H1 (cell line): ENCODE results near the gene GBX1. TPM values are rescaled to one million over a fixed set of nuclear protein-coding genes. Genes with fewer than 3 reads are reported as not detected.

ENCODE experiments used
- CTCF ChIA-PET: fragments of 300-600 bp; sonication (Branson Sonifier 250); formaldehyde crosslinking; loops from one replicate; lab custom pipeline; 2021; ENCODE audit not compliant: partially characterized antibody; lab: Charles Lee
- POLR2A ChIA-PET: fragments of 300-600 bp; sonication (Branson Sonifier 250); formaldehyde crosslinking; loops from one replicate; lab custom pipeline; 2021; ENCODE audit warnings: inconsistent platforms; ENCODE audit not compliant: partially characterized antibody; lab: Charles Lee
- DNase-seq, 2 experiments: peaks; one replicate each; pipeline versions ENCODE4 v3.0.0 to v3.0.0-alpha.2; 2010 to 2022; ENCODE audit warnings: low spot score in 2 of 2, low read depth in 1 of 2, mixed read lengths in 1 of 2
- FAIRE-seq: peaks from 2 replicates; lab custom pipeline; 2011; peaks lifted over from hg19 to GRCh38; lab: Jason Lieb, UNC
- H2AFZ ChIP-seq: 2 replicates; pipeline ENCODE4 v1.8.1; 2012; ENCODE audit warnings: low read length, inconsistent platforms
- H2AK5ac ChIP-seq: 2 replicates; pipeline ENCODE4 v1.6.1; 2013; ENCODE audit warnings: low read depth, low read length
- H2BK120ac ChIP-seq: replicated peaks from 2 replicates; pipeline ENCODE3; 2013; ENCODE audit warnings: low read depth, low read length, inconsistent platforms
- H2BK12ac ChIP-seq: 2 replicates; pipeline ENCODE4 v1.6.1; 2013; ENCODE audit warnings: low read depth, low read length
- H2BK15ac ChIP-seq: 2 replicates; pipeline ENCODE4 v1.6.1; 2013; ENCODE audit warnings: low read length
- H2BK20ac ChIP-seq: 2 replicates; pipeline ENCODE4 v1.6.1; 2013; ENCODE audit warnings: low read length
- H2BK5ac ChIP-seq: 2 replicates; pipeline ENCODE4 v1.6.1; 2013; ENCODE audit warnings: low read depth, low read length
- H3K14ac ChIP-seq: 2 replicates; pipeline ENCODE4 v1.6.1; 2013; ENCODE audit warnings: inconsistent platforms; ENCODE audit not compliant: insufficient read length
- H3K18ac ChIP-seq: 2 replicates; pipeline ENCODE4 v1.6.1; 2013; ENCODE audit warnings: low read length; ENCODE audit errors: extremely low read depth
- H3K23ac ChIP-seq: 2 replicates; pipeline ENCODE4 v1.6.1; 2013; ENCODE audit warnings: inconsistent platforms; ENCODE audit not compliant: insufficient read length
- H3K23me2 ChIP-seq: 2 replicates; pipeline ENCODE4 v1.6.1; 2013; ENCODE audit warnings: low read depth, low read length
- H3K27ac ChIP-seq: 2 replicates; pipeline ENCODE4 v1.6.1; 2011; ENCODE audit warnings: low read depth, low read length, inconsistent platforms
- H3K27me3 ChIP-seq, 4 experiments: replicated peaks in 1 of 4; 1 replicate in 1 of 4; 2 replicates in 3 of 4; pipeline versions ENCODE4 v1.6.1 to v1.8.1; 2011 to 2013; ENCODE audit warnings: low read length in 3 of 4, mild to moderate bottlenecking in 3 of 4, inconsistent platforms in 2 of 4, mixed read lengths in 2 of 4, moderate library complexity in 1 of 4; ENCODE audit not compliant: control insufficient read depth in 3 of 4, insufficient read depth in 3 of 4; ENCODE audit errors: extremely low read depth in 1 of 4
- H3K36me3 ChIP-seq, 4 experiments: 2 replicates each; pipeline versions ENCODE4 v1.6.1 to v1.8.1; 2011 to 2013; ENCODE audit warnings: mild to moderate bottlenecking in 4 of 4, low read length in 3 of 4, moderate library complexity in 2 of 4, control low read depth in 1 of 4, inconsistent platforms in 1 of 4; ENCODE audit not compliant: insufficient read depth in 4 of 4, control insufficient read depth in 2 of 4
- H3K4ac ChIP-seq: replicated peaks from 2 replicates; pipeline ENCODE3; 2013; ENCODE audit warnings: low read length, low read depth, mixed read lengths, inconsistent platforms; ENCODE audit not compliant: insufficient read length
- H3K4me1 ChIP-seq, 4 experiments: replicated peaks in 1 of 4; 1 replicate in 1 of 4; 2 replicates in 3 of 4; pipeline versions ENCODE4 v1.6.1 to v1.8.1; 2011 to 2013; ENCODE audit warnings: low read length in 3 of 4, inconsistent platforms in 2 of 4, mixed read lengths in 1 of 4; ENCODE audit not compliant: insufficient read depth in 4 of 4, control insufficient read depth in 3 of 4
- H3K4me2 ChIP-seq, 2 experiments: 2 replicates each; pipeline versions ENCODE4 v1.6.1 to v1.8.1; 2011 to 2013; ENCODE audit warnings: low read depth in 2 of 2, low read length in 2 of 2, control low read depth in 1 of 2, inconsistent platforms in 1 of 2, mild to moderate bottlenecking in 1 of 2; ENCODE audit not compliant: insufficient read depth in 1 of 2
- H3K4me3 ChIP-seq, 4 experiments: fragments of 200-600, 300-600 bp in 1 of 4; sonication (generic), shearing (Covaris generic), sonication (Bioruptor Twin) in 1 of 4; 2 replicates each; pipeline versions ENCODE4 v1.5.1 to v1.8.1; 2011 to 2016; ENCODE audit warnings: low read length in 4 of 4, low read depth in 3 of 4, control low read depth in 2 of 4, inconsistent platforms in 2 of 4, mild to moderate bottlenecking in 2 of 4, mixed read lengths in 1 of 4, moderate library complexity in 1 of 4; ENCODE audit not compliant: insufficient read depth in 2 of 4; ENCODE audit errors: extremely low read depth in 1 of 4
- H3K56ac ChIP-seq: replicated peaks from 2 replicates; pipeline ENCODE3; 2013; ENCODE audit warnings: low read depth, mild to moderate bottlenecking, mixed read lengths, low read length, inconsistent platforms; ENCODE audit not compliant: insufficient read length
- H3K79me1 ChIP-seq: 2 replicates; pipeline ENCODE4 v1.6.1; 2013; ENCODE audit warnings: low read depth, low read length, control low read depth
- H3K79me2 ChIP-seq, 2 experiments: 2 replicates each; pipeline versions ENCODE4 v1.6.1 to v1.8.1; 2012 to 2013; ENCODE audit warnings: low read length in 2 of 2, mild to moderate bottlenecking in 2 of 2, inconsistent platforms in 1 of 2; ENCODE audit not compliant: insufficient read depth in 2 of 2, control insufficient read depth in 1 of 2
- H3K9ac ChIP-seq, 4 experiments: replicated peaks in 1 of 4; 1 replicate in 1 of 4; 2 replicates in 3 of 4; pipeline versions ENCODE4 v1.6.1 to v1.8.1; 2011 to 2013; ENCODE audit warnings: low read depth in 3 of 4, low read length in 3 of 4, control low read depth in 2 of 4, mild to moderate bottlenecking in 2 of 4, moderate library complexity in 2 of 4, inconsistent platforms in 1 of 4; ENCODE audit errors: extremely low read depth in 1 of 4
- H3K9me3 ChIP-seq, 2 experiments: 2 replicates each; pipeline versions ENCODE4 v1.6.1 to v1.8.1; 2012 to 2013; ENCODE audit warnings: mild to moderate bottlenecking in 2 of 2, moderate library complexity in 2 of 2, control low read depth in 1 of 2, inconsistent platforms in 1 of 2, low read depth in 1 of 2, low read length in 1 of 2, mixed read lengths in 1 of 2; ENCODE audit not compliant: insufficient read depth in 2 of 2
- H4K20me1 ChIP-seq, 2 experiments: replicated peaks in 1 of 2; 2 replicates each; pipeline versions ENCODE3 to v1.8.1; 2011 to 2013; ENCODE audit warnings: inconsistent platforms in 2 of 2, low read length in 2 of 2, mild to moderate bottlenecking in 1 of 2; ENCODE audit not compliant: insufficient read depth in 2 of 2, control insufficient read depth in 1 of 2
- H4K5ac ChIP-seq: 2 replicates; pipeline ENCODE4 v1.6.1; 2013; ENCODE audit warnings: low read length, low read depth, mixed read lengths, inconsistent platforms; ENCODE audit not compliant: insufficient read length
- H4K8ac ChIP-seq: 2 replicates; pipeline ENCODE4 v1.8.0; 2013; ENCODE audit warnings: mild to moderate bottlenecking, moderate library complexity, low read length, inconsistent platforms; ENCODE audit not compliant: insufficient read depth; ENCODE audit errors: extremely low read depth
- H4K91ac ChIP-seq: replicated peaks from 2 replicates; pipeline ENCODE3; 2013; ENCODE audit warnings: low read length, mixed read lengths, inconsistent platforms; ENCODE audit not compliant: insufficient read length
- ASH2L ChIP-seq: fragments of 200-600, 300-600 bp; sonication (generic); IDR thresholded peaks from one replicate; pipeline ENCODE4 v1.7.1; 2017; ENCODE audit warnings: low read length
- CTCF ChIP-seq, 3 experiments: IDR thresholded peaks; 1 replicate in 2 of 3; 2 replicates in 1 of 3; pipeline versions ENCODE4 v1.5.1 to v1.6.1; 2011; ENCODE audit warnings: low read length in 3 of 3, mild to moderate bottlenecking in 3 of 3, inconsistent platforms in 2 of 3, low read depth in 1 of 3, moderate library complexity in 1 of 3; ENCODE audit not compliant: insufficient read depth in 1 of 3; ENCODE audit errors: control extremely low read depth in 1 of 3
- EP300 ChIP-seq, 2 experiments: IDR thresholded peaks; 1 replicate in 1 of 2; 2 replicates in 1 of 2; pipeline ENCODE4 v1.6.1; 2011 to 2012; ENCODE audit warnings: low read depth in 2 of 2, low read length in 2 of 2, mild to moderate bottlenecking in 2 of 2, borderline replicate concordance in 1 of 2, inconsistent platforms in 1 of 2, moderate library complexity in 1 of 2
- EZH2 ChIP-seq: fragments of 200-600 bp; sonication (generic); IDR thresholded peaks from 2 replicates; pipeline ENCODE4 v1.7.1; 2012; ENCODE audit warnings: low read depth, mild to moderate bottlenecking, moderate library complexity, low read length, inconsistent platforms; ENCODE audit not compliant: severe bottlenecking
- NANOG ChIP-seq: IDR thresholded peaks from 2 replicates; pipeline ENCODE4 v1.6.1; 2011; ENCODE audit warnings: low read length, low read depth, mild to moderate bottlenecking, inconsistent platforms; ENCODE audit not compliant: insufficient read depth, poor library complexity, severe bottlenecking
- NRF1 ChIP-seq: IDR thresholded peaks from 2 replicates; pipeline ENCODE4 v1.6.1; 2011; ENCODE audit warnings: mild to moderate bottlenecking, low read depth, low read length, improper control_type of control experiment
- RFX5 ChIP-seq: IDR thresholded peaks from 2 replicates; pipeline ENCODE4 v1.6.1; 2011; ENCODE audit warnings: low read depth, low read length, improper control_type of control experiment, borderline replicate concordance
- SIN3A ChIP-seq, 2 experiments: IDR thresholded peaks in 1 of 2; conservative IDR thresholded peaks in 1 of 2; 2 replicates each; pipeline ENCODE4 v1.6.1; 2011 to 2012; ENCODE audit warnings: low read length in 2 of 2, improper control_type of control experiment in 1 of 2, low read depth in 1 of 2, mild to moderate bottlenecking in 1 of 2
- SIRT6 ChIP-seq: IDR thresholded peaks from one replicate; pipeline ENCODE4 v1.7.1; 2012; ENCODE audit warnings: low read length, inconsistent platforms
- WGBS, 2 experiments: shearing (Covaris generic) in 1 of 2; methylation state at CpG; one replicate each; pipeline versions ENCODE4 v1.1.6 to v1.1.7; 2013 to 2015; ENCODE audit warnings: low lambda C conversion rate in 2 of 2, mixed read lengths in 2 of 2, inconsistent platforms in 1 of 2, low coverage in 1 of 2, missing lambda C conversion rate in 1 of 2; ENCODE audit not compliant: insufficient replicate concordance in 2 of 2, insufficient coverage in 1 of 2, insufficient read length in 1 of 2; ENCODE audit errors: extremely low coverage in 1 of 2, missing lambda C conversion rate in 1 of 2; 5-methylcytosine and 5-hydroxymethylcytosine counted together
- polyA plus RNA-seq, 7 experiments: library from polyadenylated mRNA; depleted of rRNA in 3 of 7; stranded (reverse) in 5 of 7; unstranded in 2 of 7; fragments of >200 nt in 5 of 7; fragments of 200-250 nt in 2 of 7; gene quantifications; 1 replicate in 5 of 7; 2 replicates in 1 of 7; 4 replicates in 1 of 7; pipeline versions ENCODE4 v1.2.1 to v1.2.3, GENCODE V29; 2011 to 2013; ENCODE audit warnings: missing spikeins in 2 of 7, mixed read lengths in 2 of 7
- total RNA-seq: library from RNA; stranded (reverse); fragmentation: NEBNext Ultra II Directional; extraction: Animal tissue kit (Norgen Biotek cat#: 25700); gene quantifications from 2 replicates; pipeline ENCODE4 v1.2.1, GENCODE V29; 2021

GBX1 gene
- total and polyA plus RNA-seq, 2 of the 8 experiments (the other 6 are each of a cell fraction or from before 2014, with no cell fraction given) = not detected

GRCh38 chr7:151143261-151144015, 24.1 kb downstream of the GBX1 start:
- no peaks in the 10 kb centered on the region; a peak in 1 of 8 replicates for H3K36me3 ChIP-seq
- no peak overlapping the region for H2BK120ac ChIP-seq
- no peak overlapping the region for H3K4me3 ChIP-seq
- peaks cover 7% of the 10 kb centered on the region in 2 experiments for H4K20me1 ChIP-seq
- DNase-seq (no peak), FAIRE-seq (no peak)
- H2BK12ac ChIP-seq = no peak overlapping the region
- no peak overlapping the region for H2AK5ac ChIP-seq
- H3K23me2 ChIP-seq = no peaks in the 10 kb centered on the region; the same call in 1 of the 2 replicates
- H4K8ac ChIP-seq = peak overlapping the region; percentile 72; the same call in 1 of the 2 replicates
- no peak overlapping the region for H3K27ac ChIP-seq
- no peak overlapping the region for H4K5ac ChIP-seq
- ChIA-PET POLR2A (no interaction called here), CTCF (interaction anchor here (0.8 to 18.9 kb wide), 9 partner anchors 16 to 83 kb away, joined by 3 to 197 read pairs (median 4); partner anchors contain the start of gene GBX1)
- H3K27me3 ChIP-seq = 0 out of 7 replicates have a peak, but pooled peaks cover 0 to 1% (median 0%) of the 10 kb centered on the region in 4 experiments
- H2BK15ac ChIP-seq = no peak overlapping the region
- no peak overlapping the region for H3K9ac ChIP-seq
- no peak overlapping the region for H4K91ac ChIP-seq
- no peak overlapping the region for H3K18ac ChIP-seq
- H3K4me1 ChIP-seq = peaks cover 3 to 25% (median 12%) of the 10 kb centered on the region in 4 experiments
- H3K79me1 ChIP-seq = no peaks in the 10 kb centered on the region
- no peak overlapping the region for H3K4me2 ChIP-seq
- no peak overlapping the region for H2AFZ ChIP-seq
- H3K79me2 ChIP-seq = no peaks in the 10 kb centered on the region
- H3K4ac ChIP-seq = no peak overlapping the region
- no peak overlapping the region for H2BK5ac ChIP-seq
- no peaks in the 10 kb centered on the region for H3K9me3 ChIP-seq
- no peak overlapping the region for H2BK20ac ChIP-seq
- WGBS, 2 experiments = 85% methylated on average over 21 of the region's 25 CpGs; no CpG with 5 or more reads in 1 of the 2 experiments
- H3K56ac ChIP-seq = no peak overlapping the region
- no peak overlapping the region for H3K14ac ChIP-seq
- no peak overlapping the region for H3K23ac ChIP-seq
- TF ChIP-seq CTCF (IDR thresholded peaks at IDR 0.05; ENCODE audit: control extremely low read depth in 1 of 3, insufficient read depth in 1 of 3, low read depth in 1 of 3, low read length in 3 of 3) (no peak), SIRT6 (no peak), NANOG (no peak), EP300 (IDR thresholded peaks at IDR 0.05; ENCODE audit: borderline replicate concordance in 1 of 2, low read depth in 2 of 2, low read length in 2 of 2) (no peak), NRF1 (no peak), RFX5 (no peak), ASH2L (no peak), SIN3A (conservative IDR thresholded peaks at IDR 0.05 in 1 of 2, IDR thresholded peaks at IDR 0.05 in 1 of 2; ENCODE audit: low read depth in 1 of 2, low read length in 2 of 2) (no peak), EZH2 (no peak)
